AG04449 (cell line): ENCODE measurements around the gene C1orf21.

Experiments used
- CTCF ChIA-PET: fragments of 350-600 bp; formaldehyde crosslinking; extraction: SDS; loops from one replicate; lab custom pipeline; 2021; ENCODE audit warnings: antibody characterized with exemption; lab: Yijun Ruan, JAX
- POLR2A ChIA-PET: fragments of 400-600, 350-600 bp; formaldehyde crosslinking; extraction: SDS; loops from one replicate; lab custom pipeline; 2020; ENCODE audit warnings: antibody characterized with exemption, inconsistent platforms; lab: Yijun Ruan, JAX
- DNase-seq: peaks from one replicate; pipeline ENCODE4 v3.0.0-alpha.2; 2010; ENCODE audit warnings: low read depth, low spot score
- H3K4me3 ChIP-seq: 2 replicates; pipeline ENCODE4 v1.5.1; 2011; ENCODE audit warnings: low read depth, mild to moderate bottlenecking, control low read depth, low read length
- TF ChIP-seq, protein P1 (sequence below): IDR thresholded peaks from one replicate; pipeline ENCODE4 v1.5.1; 2011; ENCODE audit warnings: mild to moderate bottlenecking, moderate library complexity, low read length, control low read depth, inconsistent platforms; ENCODE audit not compliant: insufficient read depth; ENCODE audit errors: missing control alignments

The C1orf21 gene

GRCh38 chr1:184467295-184467694, 80.5 kb downstream of the C1orf21 start:
- no peak overlapping the region for H3K4me3 ChIP-seq
- DNase-seq, result no peak
- TF ChIP-seq, protein P1, sequence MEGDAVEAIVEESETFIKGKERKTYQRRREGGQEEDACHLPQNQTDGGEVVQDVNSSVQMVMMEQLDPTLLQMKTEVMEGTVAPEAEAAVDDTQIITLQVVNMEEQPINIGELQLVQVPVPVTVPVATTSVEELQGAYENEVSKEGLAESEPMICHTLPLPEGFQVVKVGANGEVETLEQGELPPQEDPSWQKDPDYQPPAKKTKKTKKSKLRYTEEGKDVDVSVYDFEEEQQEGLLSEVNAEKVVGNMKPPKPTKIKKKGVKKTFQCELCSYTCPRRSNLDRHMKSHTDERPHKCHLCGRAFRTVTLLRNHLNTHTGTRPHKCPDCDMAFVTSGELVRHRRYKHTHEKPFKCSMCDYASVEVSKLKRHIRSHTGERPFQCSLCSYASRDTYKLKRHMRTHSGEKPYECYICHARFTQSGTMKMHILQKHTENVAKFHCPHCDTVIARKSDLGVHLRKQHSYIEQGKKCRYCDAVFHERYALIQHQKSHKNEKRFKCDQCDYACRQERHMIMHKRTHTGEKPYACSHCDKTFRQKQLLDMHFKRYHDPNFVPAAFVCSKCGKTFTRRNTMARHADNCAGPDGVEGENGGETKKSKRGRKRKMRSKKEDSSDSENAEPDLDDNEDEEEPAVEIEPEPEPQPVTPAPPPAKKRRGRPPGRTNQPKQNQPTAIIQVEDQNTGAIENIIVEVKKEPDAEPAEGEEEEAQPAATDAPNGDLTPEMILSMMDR, result no peak
- ChIA-PET POLR2A (no interaction called here), CTCF (no interaction called here)

GRCh38 chr1:184469396-184469795, 82.6 kb downstream of the C1orf21 start:
- CTCF ChIA-PET, result no interaction called here
- no peak for DNase-seq
- POLR2A ChIA-PET, result no interaction called here
- H3K4me3 ChIP-seq, result no peak overlapping the region
- TF ChIP-seq, protein P1, result no peak

GRCh38 chr1:184471686-184472085, 84.9 kb downstream of the C1orf21 start:
- CTCF ChIA-PET, result interaction anchor here (0.8 kb wide), 1 partner anchor 10 kb away, joined by 3 read pairs; no protein-coding TSS in a partner anchor
- TF ChIP-seq, protein P1, result no peak
- DNase-seq, result no peak
- no peak overlapping the region for H3K4me3 ChIP-seq
- POLR2A ChIA-PET, result no interaction called here

DNA sequence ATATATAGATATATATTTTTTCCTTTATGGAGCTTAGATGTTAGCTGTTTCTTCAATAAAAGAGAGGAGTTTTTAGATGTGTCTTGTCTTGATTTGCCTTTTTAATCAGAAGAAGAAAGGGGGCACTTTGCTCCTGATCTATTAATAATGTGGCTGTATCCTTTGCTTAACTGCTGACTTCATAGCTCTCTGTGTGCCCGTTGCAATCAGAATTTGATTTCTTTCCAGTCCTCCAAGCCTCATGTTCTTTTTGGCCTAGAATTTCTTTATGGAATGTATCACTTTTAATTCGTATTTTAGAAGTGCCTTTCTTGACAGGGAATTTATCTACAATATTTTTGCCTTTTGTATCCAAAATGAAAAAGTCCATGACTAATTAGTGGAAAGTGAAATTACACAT, 85.3 kb downstream of the C1orf21 start:
- POLR2A ChIA-PET, result no interaction called here
- no peak overlapping the region for H3K4me3 ChIP-seq
- DNase-seq, result no peak
- TF ChIP-seq, protein P1, result no peak
- CTCF ChIA-PET, result interaction anchor here (0.8 kb wide), 1 partner anchor 10 kb away, joined by 3 read pairs; no protein-coding TSS in a partner anchor

DNA sequence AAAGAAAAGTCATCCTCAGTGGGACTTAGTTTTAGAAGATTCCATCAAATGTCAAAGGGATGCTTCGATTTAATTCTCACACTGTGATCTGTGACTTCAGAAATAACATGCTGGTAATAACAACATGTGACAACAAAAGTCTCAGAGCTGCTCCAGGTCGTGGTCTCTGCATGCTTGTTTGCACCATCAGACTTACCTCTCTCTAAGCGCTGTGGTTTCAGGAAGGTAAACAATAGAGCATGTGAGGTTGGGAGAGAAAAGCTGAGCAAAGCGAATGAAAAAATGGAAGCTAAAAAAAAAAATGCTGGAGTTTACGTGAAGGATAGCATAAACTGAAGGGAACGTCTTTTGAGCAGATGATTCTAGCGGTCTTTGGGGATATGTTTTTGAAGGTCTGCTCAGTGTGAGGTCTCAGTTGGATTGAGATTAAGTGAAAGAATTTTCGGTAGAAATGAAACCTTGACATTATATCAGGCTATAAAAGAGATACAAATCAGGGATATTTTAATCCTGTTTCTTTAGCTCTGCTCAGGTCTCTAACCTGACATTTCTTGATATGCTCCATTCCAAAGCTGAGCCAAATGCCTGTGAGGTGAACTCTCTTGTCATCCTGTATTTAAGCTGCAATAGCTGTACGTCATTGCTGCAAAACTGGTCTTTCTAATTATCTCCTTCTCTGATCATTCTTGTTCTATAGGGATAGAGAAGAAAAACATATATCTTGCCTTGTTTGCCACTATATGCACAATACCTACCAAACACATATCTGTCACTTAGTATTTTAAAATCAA, 86.5 kb downstream of the C1orf21 start:
- no peak for DNase-seq
- ChIA-PET CTCF (interaction anchor here (1.6 kb wide), 1 partner anchor 91 kb away, joined by 3 read pairs; no protein-coding TSS in a partner anchor), POLR2A (no interaction called here)
- no peak overlapping the region for H3K4me3 ChIP-seq
- TF ChIP-seq, protein P1, result no peak

GRCh38 chr1:184476187-184476586, 89.4 kb downstream of the C1orf21 start:
- no peak overlapping the region for H3K4me3 ChIP-seq
- TF ChIP-seq, protein P1, result no peak
- no peak for DNase-seq
- ChIA-PET POLR2A (interaction anchor here (0.6 kb wide), 1 partner anchor 48 kb away, joined by 3 read pairs; no protein-coding TSS in a partner anchor), CTCF (no interaction called here)
